K562 (cell line): ENCODE measurements around the gene MRPS15. TPM values are rescaled to one million over a fixed set of nuclear protein-coding genes. Genes with fewer than 3 reads are reported as not detected.
A peak's percentile ranks its signal among the peaks of the same experiment; 100 is the strongest.

ENCODE experiments used
- ATAC-seq: fragments of 200-7000 bp; cut with Tn5 transposase; 3 replicates; pipeline ENCODE4 v1.9.1; 2020; ENCODE audit warnings: moderate library complexity
- BruUV-seq: library from RNA; stranded (reverse); fragments of 400-500 nt; replicated peaks from 2 replicates; lab custom pipeline; 2021; lab: Mats Ljungman, UMichigan
- CTCF ChIA-PET: fragments of 300-600 bp; formaldehyde crosslinking; extraction: SDS; loops from one replicate; lab custom pipeline; 2021; ENCODE audit warnings: low intra/inter-chr PET ratio; lab: Yijun Ruan, JAX
- POLR2A ChIA-PET: fragments of 300-600, 350-650 bp; sonication (Branson Sonifier 250); formaldehyde crosslinking; extraction: SDS; loops from one replicate; lab custom pipeline; 2021; ENCODE audit warnings: antibody characterized with exemption, inconsistent platforms; lab: Yijun Ruan, JAX
- DNase-seq, 4 experiments: peaks; one replicate each; pipeline versions ENCODE4 v3.0.0 to v3.0.0-alpha.2; 2011 to 2018; ENCODE audit warnings: low spot score in 3 of 4, mixed read lengths in 3 of 4; ENCODE audit errors: extremely low read depth in 1 of 4
- FAIRE-seq: peaks from 2 replicates; lab custom pipeline; 2011; peaks lifted over from hg19 to GRCh38; lab: Jason Lieb, UNC
- H2AFZ ChIP-seq: 2 replicates; pipeline ENCODE4 v1.6.0; 2011; ENCODE audit warnings: low read depth, low read length, control low read depth, inconsistent platforms
- H3K27ac ChIP-seq: fragments of 200-600 bp; 3 replicates; pipeline ENCODE4 v1.8.0; 2011; ENCODE audit warnings: low read depth, mild to moderate bottlenecking, control low read depth, inconsistent platforms, low read length, moderate library complexity, mixed read lengths; ENCODE audit errors: extremely low read depth
- H3K27me3 ChIP-seq, 2 experiments: fragments of 300-600 bp in 1 of 2; 2 replicates in 1 of 2; 3 replicates in 1 of 2; pipeline versions ENCODE4 v1.6.0 to v1.8.0; 2011; ENCODE audit warnings: inconsistent platforms in 2 of 2, low read length in 2 of 2, mild to moderate bottlenecking in 1 of 2, mixed read lengths in 1 of 2, moderate library complexity in 1 of 2; ENCODE audit not compliant: control insufficient read depth in 2 of 2, insufficient read depth in 2 of 2
- H3K36me3 ChIP-seq: fragments of 300-600 bp; 3 replicates; pipeline ENCODE4 v1.8.0; 2011; ENCODE audit warnings: mild to moderate bottlenecking, low read length, inconsistent platforms; ENCODE audit not compliant: control insufficient read depth, insufficient read depth
- H3K4me1 ChIP-seq, 2 experiments: fragments of 200-600 bp in 1 of 2; replicated peaks in 1 of 2; 2 replicates in 1 of 2; 3 replicates in 1 of 2; pipeline versions ENCODE4 v1.5.1 to v1.8.0; 2011; ENCODE audit warnings: inconsistent platforms in 2 of 2, low read length in 2 of 2, mild to moderate bottlenecking in 1 of 2, mixed read lengths in 1 of 2, moderate library complexity in 1 of 2; ENCODE audit not compliant: control insufficient read depth in 2 of 2, insufficient read depth in 2 of 2
- H3K4me2 ChIP-seq: 2 replicates; pipeline ENCODE4 v1.6.1; 2011; ENCODE audit warnings: low read length, control low read depth, inconsistent platforms, mixed read lengths; ENCODE audit not compliant: insufficient read depth
- H3K4me3 ChIP-seq: fragments of 200-600 bp; sonication (generic), shearing (Covaris generic); 2 replicates; pipeline ENCODE4 v1.5.1; 2016; ENCODE audit warnings: control low read depth, inconsistent platforms
- H3K79me2 ChIP-seq: fragments of 200-600 bp; 3 replicates; pipeline ENCODE4 v1.8.0; 2011; ENCODE audit warnings: low read length, inconsistent platforms; ENCODE audit not compliant: control insufficient read depth, insufficient read depth
- H3K9ac ChIP-seq, 2 experiments: 2 replicates each; pipeline versions ENCODE4 v1.6.0 to v1.6.1; 2011; ENCODE audit warnings: low read depth in 2 of 2, low read length in 2 of 2, control low read depth in 1 of 2, inconsistent platforms in 1 of 2, mild to moderate bottlenecking in 1 of 2, mixed read lengths in 1 of 2; ENCODE audit not compliant: insufficient read depth in 1 of 2
- H3K9me1 ChIP-seq: one replicate; pipeline ENCODE4 v1.6.0; 2011; ENCODE audit warnings: inconsistent platforms, mild to moderate bottlenecking, low read length, moderate library complexity; ENCODE audit not compliant: control insufficient read depth, insufficient read depth
- H3K9me3 ChIP-seq: replicated peaks from 2 replicates; pipeline ENCODE4 v1.5.1; 2011; ENCODE audit warnings: low read depth, low read length, inconsistent platforms; ENCODE audit not compliant: control insufficient read depth, insufficient read depth
- H4K20me1 ChIP-seq: replicated peaks from 2 replicates; pipeline ENCODE4 v1.6.1; 2011; ENCODE audit warnings: low read length, inconsistent platforms, mixed read lengths; ENCODE audit not compliant: control insufficient read depth, insufficient read depth
- PBX2 ChIP-seq, 2 experiments: IDR thresholded peaks in 1 of 2; conservative IDR thresholded peaks in 1 of 2; 2 replicates each; pipeline ENCODE4 v1.6.1; 2016; ENCODE audit warnings: low read depth in 2 of 2, mild to moderate bottlenecking in 1 of 2, missing compliant biosample characterization in 1 of 2, missing genetic modification characterization in 1 of 2, moderate library complexity in 1 of 2
- RBBP5 ChIP-seq: fragments of 200-600 bp; sonication (generic); IDR thresholded peaks from 2 replicates; pipeline ENCODE4 v1.6.1; 2012; ENCODE audit warnings: borderline replicate concordance, mild to moderate bottlenecking, low read length, control low read depth, inconsistent platforms; ENCODE audit not compliant: insufficient read depth, poor library complexity, severe bottlenecking
- TBL1XR1 ChIP-seq, 2 experiments: IDR thresholded peaks; 2 replicates each; pipeline ENCODE4 v1.6.1; 2012; ENCODE audit warnings: improper control_type of control experiment in 2 of 2, low read length in 2 of 2, mild to moderate bottlenecking in 1 of 2
- ZKSCAN1 ChIP-seq: fragments of 150-350 bp; IDR thresholded peaks from 2 replicates; pipeline ENCODE4 v1.6.1; 2016; ENCODE audit warnings: low read depth, low read length
- WGBS: fragments of 100-300 bp; shearing (Covaris generic); methylation state at CpG from one replicate; pipeline ENCODE4 v1.1.6; 2016; ENCODE audit warnings: low coverage, mixed read lengths; ENCODE audit not compliant: insufficient coverage; ENCODE audit errors: missing lambda C conversion rate; 5-methylcytosine and 5-hydroxymethylcytosine counted together
- in situ Hi-C: fragments of 300-500 bp; cut with MboI; formaldehyde crosslinking; loops from 4 replicates; pipeline ENCODE4 v1.15.0; 2018; ENCODE audit warnings: inconsistent platforms, mixed read lengths
- intact Hi-C: fragments of 100-400 bp; cut with micrococcal nuclease; formaldehyde crosslinking; loops from 2 replicates; pipeline ENCODE4 v1.14.2; 2022
- polyA plus RNA-seq, 8 experiments: library from polyadenylated mRNA; depleted of rRNA in 4 of 8; stranded (reverse) in 5 of 8; unstranded in 3 of 8; fragments of >200 nt; fragmentation: Nextera tagmentation in 2 of 8; fragmentation: Illumina TruSeq in 1 of 8; extraction: Ambion mirVana in 2 of 8; extraction: Trizol in 1 of 8; gene quantifications; 2 replicates each; pipeline versions ENCODE4 v1.2.1 to v1.2.3, GENCODE V29; 2011 to 2014; ENCODE audit warnings: inconsistent platforms in 1 of 8, missing spikeins in 1 of 8
- total RNA-seq, 7 experiments: library from RNA; depleted of rRNA in 6 of 7; stranded (reverse); fragments of >200 nt in 6 of 7; fragmentation: Illumina TruSeq in 2 of 7; extraction: Trizol in 2 of 7; gene quantifications; 2 replicates each; pipeline versions ENCODE4 v1.2.1 to v1.2.3, GENCODE V29; 2011 to 2021; ENCODE audit warnings: low replicate concordance in 1 of 7

The MRPS15 gene
- total and polyA plus RNA-seq, 9 of the 15 experiments (the other 6 are each of a cell fraction or from before 2014, with no cell fraction given) = 62.9 to 286 (median 149) TPM

GRCh38 chr1:36486093-36486438 is 21.9 kb upstream of the MRPS15 start:
- in situ Hi-C loops (no loop called here), intact Hi-C loops (no loop called here)
- POLR2A ChIA-PET = interaction anchor here (0.6 to 2.2 kb wide), 3 partner anchors 11 to 625 kb away, joined by 3 to 8 read pairs (median 4); no protein-coding TSS in a partner anchor
- Histone ChIP-seq H3K4me2 (no peak overlapping the region), H3K4me3 (no peak overlapping the region), H3K9ac (no peak overlapping the region), H2AFZ (no peak overlapping the region), H4K20me1 (no peaks in the 10 kb centered on the region), H3K4me1 (peaks cover 36 to 37% of the 10 kb centered on the region in 2 experiments), H3K27me3 (no peaks in the 10 kb centered on the region), H3K27ac (no peak overlapping the region), H3K36me3 (no peaks in the 10 kb centered on the region), H3K9me1 (no peaks in the 10 kb centered on the region), H3K9me3 (no peaks in the 10 kb centered on the region), H3K79me2 (no peaks in the 10 kb centered on the region)
- no peak for TF ChIP-seq RBBP5
- TF ChIP-seq TBL1XR1 (IDR thresholded peaks at IDR 0.05; ENCODE audit: low read length in 2 of 2) = no peak
- TF ChIP-seq ZKSCAN1 = peak; percentile 91
- no peak for TF ChIP-seq PBX2 (CRISPR knock-in tag; IDR thresholded peaks at IDR 0.05; ENCODE audit: low read depth)
- no peak for TF ChIP-seq PBX2 (tag; conservative IDR thresholded peaks at IDR 0.05; ENCODE audit: low read depth)
- BruUV-seq = no TSS peak
- WGBS = 96% methylated on average over 2 of the region's 2 CpGs
- ATAC-seq (no peak), DNase-seq (no peak), FAIRE-seq (no peak)
- CTCF ChIA-PET = no interaction called here
